Adrenal gland (tissue), 12 donors: ENCODE data around the gene THADA. TPM values are rescaled to one million over a fixed set of nuclear protein-coding genes. Genes with fewer than 3 reads are reported as not detected.
"Not testable (repeated sequence)": the region's sequence is repeated elsewhere in the genome, so short reads cannot be mapped to it uniquely, and the experiment has no call there.

Experiments
- DNase-seq, 7 donors: peaks; one replicate each; pipeline ENCODE4 v3.0.0-alpha.2; 2019 to 2020
- H3K27ac ChIP-seq, 5 donors: fragments of 200-600 bp; sonication (generic) in 4 of 5; 1 replicate in 3 of 5; 2 replicates in 2 of 5; pipeline versions ENCODE4 v1.5.1 to v1.8.0; 2016 to 2020; ENCODE audit warnings: mild to moderate bottlenecking in 1 of 5
- H3K27me3 ChIP-seq: fragments of 200-600 bp; 2 replicates; pipeline ENCODE4 v1.8.0; 2021
- H3K36me3 ChIP-seq, 2 donors: fragments of 200-600 bp; replicated peaks in 1 of 2; 1 replicate in 1 of 2; 2 replicates in 1 of 2; pipeline versions ENCODE4 v1.5.1 to v1.8.0; 2018 to 2022
- H3K4me1 ChIP-seq, 2 donors: fragments of 200-600 bp; replicated peaks in 1 of 2; 1 replicate in 1 of 2; 2 replicates in 1 of 2; pipeline versions ENCODE4 v1.5.1 to v1.8.0; 2018 to 2021
- H3K4me3 ChIP-seq, 4 donors: fragments of 200-600 bp; sonication (generic) in 3 of 4; one replicate each; pipeline ENCODE4 v1.5.1; 2016 to 2018
- H3K9me3 ChIP-seq, 3 donors: fragments of 200-600 bp; sonication (generic) in 1 of 3; replicated peaks in 1 of 3; 1 replicate in 2 of 3; 2 replicates in 1 of 3; pipeline versions ENCODE4 v1.5.1 to v1.8.0; 2016 to 2021
- POLR2A ChIP-seq, 2 donors: fragments of 450-650 bp; IDR thresholded peaks; one replicate each; pipeline ENCODE4 v1.6.1; 2017; ENCODE audit warnings: antibody characterized with exemption in 2 of 2, mild to moderate bottlenecking in 2 of 2, moderate library complexity in 1 of 2
- WGBS, 4 donors: extraction: QIAGEN DNeasy Blood & Tissue Kit in 2 of 4; methylation state at CpG; one replicate each; pipeline versions ENCODE4 v1.1.5 to v1.1.7; 2013 to 2017; 5-methylcytosine and 5-hydroxymethylcytosine counted together
- intact Hi-C, 2 donors: fragments of 100-400 bp; cut with DNase I; formaldehyde crosslinking; loops; one replicate each; pipeline versions ENCODE4 v1.14.1 to v1.15.0; 2022 to 2023
- polyA plus RNA-seq, 3 donors: library from polyadenylated mRNA; stranded (reverse); fragments of 200-250 nt in 2 of 3; fragments of 350-450 nt in 1 of 3; fragmentation: Illumina TruSeq in 1 of 3; extraction: RNeasy Lipid Tissue Mini Kit (QIAGEN cat#74804) in 1 of 3; gene quantifications; one replicate each; pipeline ENCODE4 v1.2.3, GENCODE V29; 2013 to 2014
- total RNA-seq, 9 donors: library from RNA; depleted of rRNA in 4 of 9; stranded (reverse); fragments of >200 nt in 4 of 9; fragments of 120-200 nt in 1 of 9; fragmentation: NEBNext Ultra II Directional in 1 of 9; extraction: Animal tissue kit (Norgen Biotek cat#: 25700) in 1 of 9; gene quantifications; one replicate each; pipeline versions ENCODE4 v1.1.0 to v1.2.4, GENCODE V29; 2013 to 2023
- TF ChIP-seq, protein P1 (sequence below), 6 experiments: fragments of 450-650 bp in 4 of 6; fragments of 200-600 bp in 2 of 6; sonication (generic) in 1 of 6; IDR thresholded peaks; 1 replicate in 5 of 6; 2 replicates in 1 of 6; pipeline versions ENCODE4 v1.5.1 to v1.8.0; 2016 to 2021; ENCODE audit warnings: antibody characterized with exemption in 6 of 6, mild to moderate bottlenecking in 2 of 6, moderate library complexity in 1 of 6
- donor health status: healthy with polysubstance abuse.
- donor health status: Bipolar disorder and iron deficiency.
- donor health status: DM: yes; HTN: yes; CAD: no.
- donor health status: DM: no; HTN: no; CAD: no.
- donor health status: DM: no; HTN: no; CAD: no.
- donor health status: DM: yes; HTN: yes; CAD: no.

The THADA gene
- total and polyA plus RNA-seq, 12 donors = 14.1 to 38.4 (median 25.4) TPM

DNA sequence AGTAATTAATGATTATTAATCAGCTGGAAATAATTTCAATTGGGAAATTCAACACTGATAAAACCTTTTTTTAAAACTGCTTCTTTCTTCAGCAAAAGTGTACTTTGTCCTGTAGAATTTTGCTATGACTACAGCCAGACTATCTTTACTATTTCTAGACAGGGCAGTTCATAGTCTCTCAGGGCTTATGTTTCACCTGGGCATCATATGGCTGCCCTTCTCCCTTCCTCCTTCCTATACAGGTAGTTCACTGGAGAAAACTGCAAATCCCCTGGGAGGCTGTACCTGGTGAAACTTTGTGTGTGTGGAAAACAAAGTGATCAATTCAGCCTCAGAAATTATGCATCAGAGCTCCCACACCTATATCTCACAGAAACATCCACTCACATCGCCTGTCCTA is 38.6 kb downstream of the THADA start:
- intact Hi-C loops = loop anchor here in 1 of 2 donors (10.0 kb wide), 1 partner anchor 732 kb away; no protein-coding TSS in a partner anchor
- TF ChIP-seq, protein P1, sequence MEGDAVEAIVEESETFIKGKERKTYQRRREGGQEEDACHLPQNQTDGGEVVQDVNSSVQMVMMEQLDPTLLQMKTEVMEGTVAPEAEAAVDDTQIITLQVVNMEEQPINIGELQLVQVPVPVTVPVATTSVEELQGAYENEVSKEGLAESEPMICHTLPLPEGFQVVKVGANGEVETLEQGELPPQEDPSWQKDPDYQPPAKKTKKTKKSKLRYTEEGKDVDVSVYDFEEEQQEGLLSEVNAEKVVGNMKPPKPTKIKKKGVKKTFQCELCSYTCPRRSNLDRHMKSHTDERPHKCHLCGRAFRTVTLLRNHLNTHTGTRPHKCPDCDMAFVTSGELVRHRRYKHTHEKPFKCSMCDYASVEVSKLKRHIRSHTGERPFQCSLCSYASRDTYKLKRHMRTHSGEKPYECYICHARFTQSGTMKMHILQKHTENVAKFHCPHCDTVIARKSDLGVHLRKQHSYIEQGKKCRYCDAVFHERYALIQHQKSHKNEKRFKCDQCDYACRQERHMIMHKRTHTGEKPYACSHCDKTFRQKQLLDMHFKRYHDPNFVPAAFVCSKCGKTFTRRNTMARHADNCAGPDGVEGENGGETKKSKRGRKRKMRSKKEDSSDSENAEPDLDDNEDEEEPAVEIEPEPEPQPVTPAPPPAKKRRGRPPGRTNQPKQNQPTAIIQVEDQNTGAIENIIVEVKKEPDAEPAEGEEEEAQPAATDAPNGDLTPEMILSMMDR (IDR thresholded peaks at IDR 0.05) = no peak
- TF ChIP-seq POLR2A (IDR thresholded peaks at IDR 0.05) = no peak
- WGBS, 4 donors = 95 to 100% (median 96%) methylated on average over 1 of the region's 1 CpG
- Histone ChIP-seq H3K27me3 (no peaks in the 10 kb centered on the region), H3K4me3 (no peak overlapping the region), H3K4me1 (no peaks in the 10 kb centered on the region), H3K27ac (no peak overlapping the region), H3K9me3 (no peaks in the 10 kb centered on the region), H3K36me3 (peaks cover 0 to 14% of the 10 kb centered on the region in 2 donors)
- no peak for DNase-seq

DNA sequence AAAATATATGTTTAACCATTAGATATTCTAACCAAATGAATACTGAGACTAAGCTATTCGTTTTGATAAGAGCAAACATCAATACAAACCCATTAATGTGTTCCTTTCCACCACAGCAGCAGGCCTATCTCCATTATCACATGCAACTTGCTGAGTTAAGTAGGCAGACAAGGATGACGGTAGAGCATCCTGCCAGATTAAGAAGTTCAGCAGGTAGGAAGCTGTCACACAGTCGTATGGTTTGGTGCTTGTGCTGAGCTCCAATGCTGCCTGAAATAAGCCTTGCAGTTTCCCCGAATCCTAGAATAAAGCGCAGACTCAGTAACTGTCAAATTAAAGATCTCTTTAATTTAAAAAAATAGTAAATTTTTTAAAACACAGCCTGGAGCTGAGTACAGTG is 39.6 kb downstream of the THADA start:
- WGBS, 4 donors = 91 to 95% (median 93%) methylated on average over 5 of the region's 5 CpGs

DNA sequence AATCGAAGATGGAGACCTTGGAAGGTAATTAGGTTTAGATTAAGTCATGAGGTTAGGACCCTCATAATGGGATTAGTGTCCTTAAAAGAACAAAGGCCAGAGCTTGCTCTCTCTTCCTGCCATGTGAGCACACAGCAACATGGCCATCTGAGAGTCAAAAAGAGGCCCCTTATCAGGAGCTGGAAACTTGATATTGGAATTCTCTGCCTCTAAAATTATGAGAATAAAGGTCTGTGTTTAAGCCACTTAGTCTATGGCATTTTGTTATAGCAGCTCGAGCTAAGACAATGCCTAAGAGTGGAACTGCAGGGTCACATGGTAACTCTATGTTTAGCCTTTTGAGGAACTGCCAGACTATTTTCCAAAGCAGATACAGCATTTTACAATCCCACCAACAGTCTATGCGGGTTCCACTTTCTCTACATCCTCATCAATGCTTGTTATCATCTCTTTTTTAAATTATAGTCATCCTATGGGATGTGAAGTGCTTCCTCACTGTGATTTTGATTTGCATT is 42.4 kb downstream of the THADA start:
- Histone ChIP-seq H3K27me3 (no peaks in the 10 kb centered on the region), H3K27ac (no peak overlapping the region), H3K4me3 (no peak overlapping the region), H3K36me3 (peaks cover 0 to 16% of the 10 kb centered on the region in 2 donors), H3K9me3 (no peaks in the 10 kb centered on the region), H3K4me1 (no peaks in the 10 kb centered on the region)
- TF ChIP-seq, protein P1 (IDR thresholded peaks at IDR 0.05) = no peak
- no peak for TF ChIP-seq POLR2A (IDR thresholded peaks at IDR 0.05)
- intact Hi-C loops = loop anchor here in 1 of 2 donors (10.0 kb wide), 1 partner anchor 729 kb away; no protein-coding TSS in a partner anchor
- WGBS, 4 donors = 57 to 77% (median 73%) methylated on average over 3 of the region's 3 CpGs
- DNase-seq = no peak

More for the DNA sequence above, 39.6 kb downstream of the THADA start:
- H3K4me3 ChIP-seq = no peak overlapping the region
- intact Hi-C loops = loop anchor here in 1 of 2 donors (10.0 kb wide), 1 partner anchor 731 kb away; no protein-coding TSS in a partner anchor
- H3K4me1 ChIP-seq = no peaks in the 10 kb centered on the region
- no peak for TF ChIP-seq POLR2A (IDR thresholded peaks at IDR 0.05)
- TF ChIP-seq, protein P1 (IDR thresholded peaks at IDR 0.05) = no peak
- DNase-seq = no peak
- H3K27me3 ChIP-seq = no peaks in the 10 kb centered on the region
- no peaks in the 10 kb centered on the region for H3K9me3 ChIP-seq
- H3K27ac ChIP-seq = no peak overlapping the region
- peaks cover 0 to 20% of the 10 kb centered on the region in 2 donors for H3K36me3 ChIP-seq

DNA sequence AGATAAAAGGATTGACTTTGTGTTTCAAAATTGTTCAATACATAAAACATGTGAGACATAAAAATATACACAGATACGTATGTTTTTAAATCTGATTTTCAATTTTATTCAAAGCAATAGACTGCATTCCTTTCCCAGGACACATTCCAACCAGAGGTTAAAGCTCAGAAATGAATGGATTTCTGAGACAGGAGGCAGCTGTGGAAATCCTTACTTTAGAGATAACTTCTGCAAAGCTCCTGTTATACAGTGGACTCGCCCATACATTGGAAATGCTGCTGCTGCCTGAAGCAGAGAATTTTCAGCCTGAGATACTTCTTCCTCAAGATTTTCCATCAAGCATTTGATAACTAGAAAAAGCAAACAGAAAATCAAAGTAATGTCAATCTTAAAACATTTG is 43.8 kb downstream of the THADA start:
- WGBS, 4 donors = 81 to 89% (median 86%) methylated on average over 2 of the region's 2 CpGs
- H3K27me3 ChIP-seq = no peaks in the 10 kb centered on the region

DNA sequence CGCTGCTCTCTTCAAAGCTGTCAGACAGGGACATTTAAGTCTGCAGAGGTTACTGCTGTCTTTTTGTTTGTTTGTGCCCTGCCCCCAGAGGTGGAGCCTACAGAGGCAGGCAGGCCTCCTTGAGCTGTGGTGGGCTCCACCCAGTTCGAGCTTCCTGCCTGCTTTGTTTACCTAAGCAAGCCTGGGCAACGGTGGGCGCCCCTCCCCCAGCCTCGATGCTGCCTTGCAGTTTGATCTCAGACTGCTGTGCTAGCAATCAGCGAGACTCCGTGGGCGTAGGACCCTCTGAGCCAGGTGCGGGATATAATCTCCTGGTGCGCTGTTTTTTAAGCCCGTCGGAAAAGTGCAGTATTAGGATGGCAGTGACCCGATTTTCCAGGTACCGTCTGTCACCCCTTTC is 47.5 kb downstream of the THADA start:
- intact Hi-C loops = loop anchor here in 1 of 2 donors (10.0 kb wide), 1 partner anchor 594 kb away; no protein-coding TSS in a partner anchor
- peaks cover 0 to 11% of the 10 kb centered on the region in 2 donors for H3K36me3 ChIP-seq
- not testable (repeated sequence) for H3K4me1 ChIP-seq, H3K9me3 ChIP-seq, H3K27me3 ChIP-seq, H3K4me3 ChIP-seq, DNase-seq, H3K27ac ChIP-seq
- WGBS, 4 donors = 92 to 100% (median 97%) methylated on average over 1 to 14 of the region's 14 CpGs

More for the DNA sequence above, 43.8 kb downstream of the THADA start:
- Histone ChIP-seq H3K4me1 (no peaks in the 10 kb centered on the region), H3K36me3 (peaks cover 0 to 16% of the 10 kb centered on the region in 2 donors), H3K9me3 (no peaks in the 10 kb centered on the region), H3K4me3 (no peak overlapping the region), H3K27ac (no peak overlapping the region)
- TF ChIP-seq POLR2A (IDR thresholded peaks at IDR 0.05) = no peak
- TF ChIP-seq, protein P1 (IDR thresholded peaks at IDR 0.05) = no peak
- DNase-seq = no peak
- intact Hi-C loops = loop anchor here in 1 of 2 donors (10.0 kb wide), 1 partner anchor 727 kb away; no protein-coding TSS in a partner anchor
